NB4 (cell line): ENCODE results near the gene CCNI2.

Experiments
- DNase-seq: peaks from one replicate; pipeline ENCODE4 v3.0.0; 2010; ENCODE audit warnings: low read depth
- H3K4me3 ChIP-seq: one replicate; pipeline ENCODE4 v1.5.1; 2011; ENCODE audit warnings: mild to moderate bottlenecking, low read depth, low read length, moderate library complexity
- MYC ChIP-seq: IDR thresholded peaks from 2 replicates; pipeline ENCODE4 v1.6.1; 2011; ENCODE audit warnings: low read depth, low read length
- POLR2A ChIP-seq: IDR thresholded peaks from 2 replicates; pipeline ENCODE4 v1.6.1; 2011; ENCODE audit warnings: mild to moderate bottlenecking; ENCODE audit not compliant: insufficient read length; ENCODE audit errors: extremely low read depth
- TF ChIP-seq, protein P1 (sequence below): IDR thresholded peaks from one replicate; pipeline ENCODE4 v1.5.1; 2012; ENCODE audit warnings: low read depth, low read length
- TF ChIP-seq, protein P2 (sequence below): IDR thresholded peaks from 2 replicates; pipeline ENCODE4 v1.6.1; 2011; ENCODE audit warnings: low read depth, low read length

CCNI2 gene

DNA sequence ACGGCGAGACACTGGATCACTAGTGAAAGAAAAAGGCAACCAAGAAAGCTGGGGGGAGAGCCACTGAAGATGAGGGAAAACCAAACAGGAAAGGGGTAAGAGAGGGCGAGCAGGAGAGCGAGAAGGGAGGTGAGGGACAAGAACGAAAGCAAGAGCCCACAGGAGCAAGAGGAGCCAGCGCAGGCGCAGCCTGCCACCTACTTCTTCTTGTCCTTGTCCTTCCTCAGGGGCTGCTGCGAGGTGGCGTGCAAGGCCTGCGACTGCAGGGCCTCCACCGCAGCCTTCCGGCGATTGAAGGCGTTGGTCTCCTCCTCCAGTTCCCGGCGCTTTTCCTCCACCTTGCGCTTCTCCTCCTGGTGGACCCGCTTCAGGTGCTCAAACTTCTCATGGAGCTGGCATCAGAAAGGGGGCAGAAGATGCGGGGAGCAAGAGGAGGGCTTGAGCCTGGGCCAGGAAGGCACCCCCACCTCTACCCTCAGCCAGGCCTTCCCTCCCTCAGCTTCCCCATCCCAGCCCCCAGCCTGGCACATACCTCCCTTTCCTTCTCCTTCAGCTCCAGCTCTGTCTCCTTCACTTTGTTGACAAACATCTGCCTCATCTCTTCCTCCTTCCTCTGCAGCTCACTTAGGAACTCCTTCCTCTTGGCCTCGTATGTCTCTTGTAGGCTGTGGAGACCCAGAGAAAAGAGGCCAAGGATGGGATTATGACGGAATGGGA lies 13.5 kb downstream of the CCNI2 start:
- H3K4me3 ChIP-seq = no peak overlapping the region
- TF ChIP-seq POLR2A (no peak), MYC (no peak)
- TF ChIP-seq, protein P1, sequence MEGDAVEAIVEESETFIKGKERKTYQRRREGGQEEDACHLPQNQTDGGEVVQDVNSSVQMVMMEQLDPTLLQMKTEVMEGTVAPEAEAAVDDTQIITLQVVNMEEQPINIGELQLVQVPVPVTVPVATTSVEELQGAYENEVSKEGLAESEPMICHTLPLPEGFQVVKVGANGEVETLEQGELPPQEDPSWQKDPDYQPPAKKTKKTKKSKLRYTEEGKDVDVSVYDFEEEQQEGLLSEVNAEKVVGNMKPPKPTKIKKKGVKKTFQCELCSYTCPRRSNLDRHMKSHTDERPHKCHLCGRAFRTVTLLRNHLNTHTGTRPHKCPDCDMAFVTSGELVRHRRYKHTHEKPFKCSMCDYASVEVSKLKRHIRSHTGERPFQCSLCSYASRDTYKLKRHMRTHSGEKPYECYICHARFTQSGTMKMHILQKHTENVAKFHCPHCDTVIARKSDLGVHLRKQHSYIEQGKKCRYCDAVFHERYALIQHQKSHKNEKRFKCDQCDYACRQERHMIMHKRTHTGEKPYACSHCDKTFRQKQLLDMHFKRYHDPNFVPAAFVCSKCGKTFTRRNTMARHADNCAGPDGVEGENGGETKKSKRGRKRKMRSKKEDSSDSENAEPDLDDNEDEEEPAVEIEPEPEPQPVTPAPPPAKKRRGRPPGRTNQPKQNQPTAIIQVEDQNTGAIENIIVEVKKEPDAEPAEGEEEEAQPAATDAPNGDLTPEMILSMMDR = no peak
- TF ChIP-seq, protein P2, sequence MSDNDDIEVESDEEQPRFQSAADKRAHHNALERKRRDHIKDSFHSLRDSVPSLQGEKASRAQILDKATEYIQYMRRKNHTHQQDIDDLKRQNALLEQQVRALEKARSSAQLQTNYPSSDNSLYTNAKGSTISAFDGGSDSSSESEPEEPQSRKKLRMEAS = no peak
- DNase-seq = no peak

DNA sequence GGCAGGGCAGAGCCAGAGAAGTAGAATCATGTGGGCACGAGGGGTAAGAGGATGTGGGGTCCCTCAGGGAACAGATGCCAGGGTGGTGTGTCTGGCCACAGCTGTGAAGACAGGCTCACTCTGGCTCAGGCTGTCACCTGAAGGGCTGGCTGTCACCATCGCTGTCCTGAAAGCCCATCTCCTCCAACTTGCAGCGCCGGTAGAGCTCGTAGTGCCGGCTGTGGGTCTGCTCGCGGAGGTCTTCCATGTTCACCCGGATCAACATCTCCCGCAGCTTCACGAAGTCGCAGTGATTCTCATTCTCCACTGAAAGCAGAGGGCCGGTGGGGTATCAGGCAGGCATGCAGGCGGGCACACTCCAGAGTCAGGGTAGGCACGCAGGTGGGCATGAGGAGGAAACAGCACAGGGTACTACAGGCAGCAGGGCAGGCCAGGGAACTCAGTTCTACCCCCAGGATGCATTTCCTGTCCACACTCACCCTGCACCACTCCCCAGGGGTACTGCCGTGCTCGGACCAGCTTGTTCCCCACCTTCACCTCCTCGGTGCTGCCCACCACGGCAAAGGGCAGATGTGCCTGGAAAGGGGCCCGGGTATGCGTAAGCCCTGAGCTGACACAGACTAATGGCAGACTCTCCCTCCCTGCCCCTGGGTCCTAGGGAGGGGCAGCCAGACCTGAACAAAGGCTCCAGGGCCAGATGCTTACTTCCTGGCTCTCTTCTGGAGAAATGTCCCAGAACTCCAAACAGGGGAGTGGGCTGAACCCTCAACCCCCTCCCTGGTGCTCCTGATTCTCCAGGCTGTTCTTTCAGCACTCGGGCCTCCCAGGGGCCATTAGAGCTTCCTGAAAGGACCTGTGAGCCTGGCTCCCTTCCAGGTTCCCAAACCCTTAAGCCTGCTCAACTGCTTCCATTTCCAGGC lies 14.4 kb downstream of the CCNI2 start:
- H3K4me3 ChIP-seq = no peak overlapping the region
- TF ChIP-seq POLR2A (no peak), MYC (no peak)
- TF ChIP-seq, protein P2 = no peak
- TF ChIP-seq, protein P1 = no peak
- DNase-seq = no peak

DNA sequence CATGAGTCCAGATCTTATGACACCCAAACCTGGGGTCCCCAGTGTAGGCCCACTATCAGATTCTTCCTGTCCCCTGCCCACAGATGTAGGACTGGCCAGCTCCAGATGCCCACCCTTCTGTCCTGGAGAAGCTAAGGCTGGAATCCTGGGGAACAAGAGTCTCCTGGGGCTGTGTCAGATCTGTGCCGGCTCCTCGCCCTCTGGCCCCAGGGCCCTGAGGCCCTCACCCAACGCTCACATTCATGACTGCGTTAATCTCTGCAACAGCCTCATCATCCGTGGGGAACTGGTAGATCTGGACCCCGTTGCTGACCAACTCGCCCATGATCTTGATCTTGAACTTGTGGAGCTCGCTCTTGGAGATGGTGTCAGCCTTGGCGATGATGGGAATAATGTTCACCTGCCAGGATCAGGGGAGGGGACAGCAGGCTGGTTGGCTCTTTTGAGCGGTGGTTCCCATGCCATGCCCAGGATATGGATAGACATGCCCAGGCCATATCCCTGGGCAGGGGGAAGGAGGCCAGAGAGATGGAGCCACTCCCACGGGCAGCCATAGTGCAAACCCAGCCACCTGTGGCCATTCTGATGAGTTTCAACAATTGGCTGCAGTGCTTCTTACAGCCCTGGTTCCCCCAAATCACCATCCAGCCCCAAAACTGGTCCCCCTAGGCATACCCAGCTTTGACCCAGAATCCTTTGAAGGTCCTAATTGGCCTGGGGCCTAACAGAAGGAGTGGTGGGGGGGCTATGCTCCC lies 15.2 kb downstream of the CCNI2 start:
- no peak for DNase-seq
- TF ChIP-seq, protein P2 = no peak
- TF ChIP-seq POLR2A (no peak), MYC (no peak)
- TF ChIP-seq, protein P1 = no peak
- H3K4me3 ChIP-seq = no peak overlapping the region

DNA sequence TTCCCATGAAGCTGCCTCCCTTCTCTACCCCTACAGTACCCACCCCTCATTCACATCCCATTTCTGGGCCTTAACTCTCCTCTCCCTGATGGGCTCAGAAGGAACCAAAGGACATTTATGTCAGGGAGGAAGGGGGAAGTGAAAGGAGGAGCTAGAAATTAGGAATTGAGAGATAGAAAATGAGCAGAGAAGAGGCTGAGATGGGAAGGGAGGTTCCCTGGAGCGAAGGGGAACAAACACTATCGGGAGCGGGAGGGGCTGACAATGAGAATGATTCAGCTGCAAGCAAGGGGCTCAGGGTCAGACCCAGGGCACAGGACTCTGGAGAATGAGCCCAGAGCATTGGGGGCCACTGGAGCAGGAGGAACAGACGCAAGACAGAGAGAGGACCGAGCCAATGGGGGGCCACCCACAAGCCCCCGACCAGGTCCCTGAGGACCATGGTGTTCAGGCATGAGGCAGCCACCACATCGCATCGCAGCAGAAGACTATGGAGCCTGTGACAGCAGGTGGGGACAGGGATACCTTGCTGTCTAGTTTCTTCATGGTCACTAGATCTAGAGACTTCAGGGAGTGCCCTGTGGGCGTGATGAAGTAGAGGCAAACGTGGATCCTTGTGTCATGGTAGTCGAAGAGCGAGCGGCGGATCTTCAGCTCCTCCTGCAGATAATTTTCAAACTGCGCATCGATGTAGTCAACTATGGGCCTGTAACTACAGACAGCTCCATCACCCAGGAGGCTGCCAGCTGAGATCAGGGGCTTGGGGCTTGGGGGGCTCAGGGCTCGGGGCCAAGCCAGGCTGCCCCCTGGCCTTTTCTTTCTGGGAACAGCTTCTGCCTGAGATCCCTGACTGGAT lies 16.2 kb downstream of the CCNI2 start:
- TF ChIP-seq MYC = no peak
- TF ChIP-seq POLR2A = no peak
- TF ChIP-seq, protein P2 = no peak
- TF ChIP-seq, protein P1 = no peak
- DNase-seq = no peak

DNA sequence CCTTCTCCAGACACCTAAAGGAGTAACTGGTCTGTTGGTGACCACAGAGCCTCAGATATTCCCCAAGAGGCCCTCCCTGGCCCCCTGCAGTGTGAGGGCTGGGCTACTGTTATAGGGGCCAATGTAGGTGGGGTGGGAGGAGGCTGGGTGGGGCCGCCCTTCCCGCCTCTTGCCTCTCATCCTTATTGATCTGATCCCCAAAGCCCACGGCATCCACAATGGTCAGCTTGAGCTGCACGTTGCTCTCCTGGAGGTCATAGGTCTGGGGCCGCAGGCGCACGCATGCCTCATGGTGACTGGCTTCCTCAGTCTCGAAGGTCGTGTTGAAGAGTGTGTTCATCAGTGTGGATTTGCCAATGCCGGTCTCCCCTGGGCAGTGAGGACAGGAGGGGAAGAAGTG lies 16.8 kb downstream of the CCNI2 start:
- DNase-seq = no peak
- H3K4me3 ChIP-seq = no peak overlapping the region
- TF ChIP-seq MYC = no peak
- TF ChIP-seq, protein P2 = no peak
- TF ChIP-seq POLR2A = no peak
- TF ChIP-seq, protein P1 = no peak

More for the DNA sequence above, 16.2 kb downstream of the CCNI2 start:
- H3K4me3 ChIP-seq = no peak overlapping the region
